Parathyroid adenoma (tissue), 2 donors: ENCODE data around the gene KCNK4.

Source experiments
- H2AFZ ChIP-seq: fragments of 300-600 bp; sonication (generic); one replicate; pipeline ENCODE4 v1.7.0; 2017; ENCODE audit warnings: antibody characterized with exemption, mild to moderate bottlenecking
- H3K27ac ChIP-seq: fragments of 300-600 bp; sonication (generic); one replicate; pipeline ENCODE4 v1.7.0; 2017
- H3K27me3 ChIP-seq: fragments of 300-600 bp; sonication (generic); one replicate; pipeline ENCODE4 v1.7.0; 2017; ENCODE audit warnings: low read length; ENCODE audit not compliant: control insufficient read depth, insufficient read depth
- H3K36me3 ChIP-seq: fragments of 300-600 bp; sonication (generic); one replicate; pipeline ENCODE4 v1.7.0; 2017; ENCODE audit warnings: low read length; ENCODE audit not compliant: control insufficient read depth, insufficient read depth
- H3K4me1 ChIP-seq: fragments of 300-600 bp; sonication (generic); one replicate; pipeline ENCODE4 v1.7.0; 2017; ENCODE audit warnings: control low read depth
- H3K4me2 ChIP-seq: fragments of 300-600 bp; sonication (generic); one replicate; pipeline ENCODE4 v1.7.0; 2017; ENCODE audit warnings: low read length
- H3K4me3 ChIP-seq: fragments of 300-600 bp; sonication (generic); one replicate; pipeline ENCODE4 v1.7.0; 2017; ENCODE audit warnings: low read depth, low read length
- H3K79me2 ChIP-seq: fragments of 300-600 bp; sonication (generic); one replicate; pipeline ENCODE4 v1.7.0; 2017; ENCODE audit warnings: control low read depth
- H3K9ac ChIP-seq: fragments of 300-600 bp; sonication (generic); one replicate; pipeline ENCODE4 v1.7.0; 2017; ENCODE audit warnings: mild to moderate bottlenecking
- H3K9me3 ChIP-seq: fragments of 300-600 bp; sonication (generic); one replicate; pipeline ENCODE4 v1.7.0; 2017; ENCODE audit warnings: low read length; ENCODE audit not compliant: control insufficient read depth
- CTCF ChIP-seq: fragments of 300-600 bp; sonication (generic); IDR thresholded peaks from one replicate; pipeline ENCODE4 v1.7.0; 2017; ENCODE audit warnings: antibody characterized with exemption, mild to moderate bottlenecking
- donor health status: primary hyperparathyroidism.

The KCNK4 gene

GRCh38 chr11:64283092-64283491, 8.0 kb upstream of the KCNK4 start:
- H3K79me2 ChIP-seq, result peaks cover 24% of the 10 kb centered on the region
- no peaks in the 10 kb centered on the region for H3K36me3 ChIP-seq
- H3K4me3 ChIP-seq, result no peak overlapping the region
- H2AFZ ChIP-seq, result no peak overlapping the region
- peaks cover 6% of the 10 kb centered on the region for H3K4me1 ChIP-seq
- no peak for TF ChIP-seq CTCF
- H3K27me3 ChIP-seq, result no peaks in the 10 kb centered on the region
- H3K4me2 ChIP-seq, result no peak overlapping the region
- H3K9me3 ChIP-seq, result no peaks in the 10 kb centered on the region
- H3K27ac ChIP-seq, result no peak overlapping the region
- no peak overlapping the region for H3K9ac ChIP-seq

GRCh38 chr11:64284048-64284961, 6.8 kb upstream of the KCNK4 start, which contains the start of gene BAD:
Gene BAD, minus strand, starts transcription at chr11:64284665. Its CDS starts 297 bp downstream, at chr11:64284368.
- H3K27ac ChIP-seq, result peak within 1 kb of the TSS; percentile 97
- no peaks in the 10 kb centered on the region for H3K36me3 ChIP-seq
- peak within 1 kb of the TSS; percentile 76 for H3K9ac ChIP-seq
- H2AFZ ChIP-seq, result peak within 1 kb of the TSS; percentile 82
- H3K9me3 ChIP-seq, result no peaks in the 10 kb centered on the region
- H3K79me2 ChIP-seq, result peaks cover 24% of the 10 kb centered on the region
- peak within 1 kb of the TSS; percentile 77 for H3K4me2 ChIP-seq
- peaks cover 6% of the 10 kb centered on the region for H3K4me1 ChIP-seq
- peak within 1 kb of the TSS; percentile 81 for H3K4me3 ChIP-seq
- no peak for TF ChIP-seq CTCF
- H3K27me3 ChIP-seq, result no peaks in the 10 kb centered on the region

- Histone ChIP-seq H3K4me2 (peak within 1 kb of the TSS; percentile 77), H3K27ac (peak within 1 kb of the TSS; percentile 97), H3K4me3 (peak within 1 kb of the TSS; percentile 81), H3K79me2 (peaks cover 24% of the 10 kb centered on the region), H3K36me3 (no peaks in the 10 kb centered on the region), H3K27me3 (no peaks in the 10 kb centered on the region), H2AFZ (peak within 1 kb of the TSS; percentile 82), H3K4me1 (peaks cover 6% of the 10 kb centered on the region), H3K9me3 (no peaks in the 10 kb centered on the region), H3K9ac (no peak within 1 kb of the TSS)
- TF ChIP-seq CTCF, result no peak
Observed at GRCh38 chr11:64284962-64285884, 5.9 kb upstream of the KCNK4 start, which contains the start of gene GPR137. Gene GPR137, plus strand, starts transcription at chr11:64285848. Its CDS starts 677 bp downstream, at chr11:64286525.

GRCh38 chr11:64285885-64286800, 5.0 kb upstream of the KCNK4 start:
- Histone ChIP-seq H3K4me1 (peaks cover 6% of the 10 kb centered on the region), H3K9ac (no peak overlapping the region), H3K36me3 (no peaks in the 10 kb centered on the region), H3K79me2 (peaks cover 24% of the 10 kb centered on the region), H3K9me3 (no peaks in the 10 kb centered on the region), H3K4me2 (peak overlapping the region; percentile 77), H3K27ac (peak overlapping the region; percentile 97), H3K27me3 (no peaks in the 10 kb centered on the region), H2AFZ (peak overlapping the region; percentile 82), H3K4me3 (peak overlapping the region; percentile 81)
- peak; percentile 11 for TF ChIP-seq CTCF
